CD4-positive, alpha-beta T cell treated with Interleukin-15 for 4 hours (primary cell): ENCODE results near the gene RANGRF.

ENCODE experiments used
- DNase-seq: peaks from one replicate; pipeline ENCODE4 v3.0.0-alpha.2; 2020; ENCODE audit warnings: low spot score

The RANGRF gene

DNA sequence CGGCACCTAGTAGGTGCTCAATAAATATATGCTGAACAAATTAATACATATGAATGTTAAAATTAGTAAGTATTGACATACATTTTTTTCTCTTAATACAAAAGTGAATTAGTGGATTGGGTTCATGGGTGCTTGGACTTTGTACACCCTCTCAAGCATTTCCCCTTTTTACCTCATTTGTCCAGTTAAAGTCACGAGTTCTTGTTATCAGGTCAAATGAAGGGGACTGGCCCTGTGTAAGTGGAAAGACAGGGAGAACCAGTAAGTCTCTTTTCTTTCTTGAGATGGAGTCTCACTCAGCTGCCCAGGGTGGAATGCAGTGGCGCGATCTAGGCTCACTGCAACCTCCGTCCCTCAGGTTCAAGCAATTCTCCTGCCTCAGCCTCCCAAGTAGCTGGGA, 13.7 kb upstream of the RANGRF start:
- DNase-seq, result no peak

DNA sequence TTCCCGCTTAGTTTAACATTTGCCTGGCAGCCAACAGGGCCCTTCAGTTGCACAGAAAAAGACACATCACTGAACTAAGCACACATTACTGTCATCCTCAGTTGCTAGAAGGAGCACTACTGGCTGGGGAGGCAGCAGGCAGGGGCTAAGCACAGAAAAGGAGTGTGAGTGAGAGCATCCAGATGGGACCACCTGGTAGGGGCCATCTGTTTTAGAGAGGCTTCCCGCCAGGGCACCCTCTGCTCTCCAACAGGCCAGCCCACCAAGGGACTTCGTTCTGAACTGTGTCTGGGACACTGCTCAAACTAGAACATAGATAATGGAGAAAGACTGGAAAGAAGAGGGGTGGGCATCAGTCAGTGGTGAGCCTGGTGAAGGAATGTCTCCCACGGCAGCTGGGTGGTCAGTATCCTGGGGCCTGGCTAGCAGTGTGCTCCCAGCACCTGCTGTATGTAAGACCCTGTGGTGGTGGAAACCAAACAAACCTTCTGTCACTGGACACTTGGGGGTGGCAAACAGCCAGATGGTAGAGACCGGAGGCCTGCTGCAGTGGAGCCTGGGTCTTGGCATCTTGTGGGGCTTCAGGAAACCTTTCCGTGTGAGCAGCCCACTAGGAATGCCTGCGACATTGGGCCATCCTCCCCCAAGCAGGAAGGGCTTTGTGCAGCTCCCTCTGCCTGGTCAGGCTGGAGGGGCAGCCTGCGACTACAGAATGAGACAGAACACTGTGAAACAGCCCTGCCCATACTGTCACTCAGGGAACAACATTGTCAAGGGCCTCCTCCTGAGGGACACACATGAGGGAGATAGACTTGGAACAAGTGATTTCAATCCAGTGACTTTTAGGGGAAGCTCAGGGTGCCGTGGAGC, 12.8 kb upstream of the RANGRF start:
- no peak for DNase-seq

GRCh38 chr17:8277317-8277716, 11.2 kb upstream of the RANGRF start:
- DNase-seq, result no peak

GRCh38 chr17:8282345-8282744, 6.1 kb upstream of the RANGRF start:
- DNase-seq, result no peak

DNA sequence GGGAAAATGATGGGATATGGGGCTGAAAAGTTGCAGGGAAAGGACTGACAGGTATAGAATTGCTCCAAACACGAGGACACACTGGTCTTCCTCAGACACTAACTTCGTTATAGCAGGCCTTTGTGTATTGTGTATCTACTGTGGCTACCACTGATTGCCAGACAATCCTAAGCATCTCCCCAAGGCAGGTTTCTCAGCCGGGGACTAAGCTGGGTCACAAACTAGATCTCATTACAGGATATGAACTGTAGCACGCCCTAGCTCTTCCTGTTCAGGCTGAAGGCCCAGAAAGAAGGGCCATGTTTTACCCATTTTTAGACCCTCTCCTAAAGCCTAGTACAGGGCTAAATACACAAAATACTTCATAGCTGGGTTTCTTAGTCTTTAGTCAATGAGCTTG, 5.1 kb upstream of the RANGRF start:
- DNase-seq, result no peak

DNA sequence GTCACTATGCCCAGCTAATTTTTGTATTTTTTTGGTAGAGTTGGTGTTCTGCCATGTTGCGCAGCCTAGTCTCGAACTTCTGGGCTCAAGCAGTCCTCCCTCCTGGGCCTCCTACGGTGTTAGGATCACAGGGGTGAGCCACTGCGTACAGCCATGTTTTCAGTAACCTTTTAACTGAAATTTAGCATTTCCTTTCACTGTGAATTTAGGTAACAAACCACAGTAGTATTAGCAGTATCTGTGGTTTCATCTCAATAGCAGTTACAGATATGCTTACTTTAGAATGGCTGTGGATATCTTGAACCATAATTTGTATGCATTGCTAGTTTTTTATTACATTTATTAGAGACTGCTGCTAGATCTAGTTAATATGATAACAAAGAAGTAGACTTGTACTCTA, 4.3 kb upstream of the RANGRF start:
- no peak for DNase-seq

DNA sequence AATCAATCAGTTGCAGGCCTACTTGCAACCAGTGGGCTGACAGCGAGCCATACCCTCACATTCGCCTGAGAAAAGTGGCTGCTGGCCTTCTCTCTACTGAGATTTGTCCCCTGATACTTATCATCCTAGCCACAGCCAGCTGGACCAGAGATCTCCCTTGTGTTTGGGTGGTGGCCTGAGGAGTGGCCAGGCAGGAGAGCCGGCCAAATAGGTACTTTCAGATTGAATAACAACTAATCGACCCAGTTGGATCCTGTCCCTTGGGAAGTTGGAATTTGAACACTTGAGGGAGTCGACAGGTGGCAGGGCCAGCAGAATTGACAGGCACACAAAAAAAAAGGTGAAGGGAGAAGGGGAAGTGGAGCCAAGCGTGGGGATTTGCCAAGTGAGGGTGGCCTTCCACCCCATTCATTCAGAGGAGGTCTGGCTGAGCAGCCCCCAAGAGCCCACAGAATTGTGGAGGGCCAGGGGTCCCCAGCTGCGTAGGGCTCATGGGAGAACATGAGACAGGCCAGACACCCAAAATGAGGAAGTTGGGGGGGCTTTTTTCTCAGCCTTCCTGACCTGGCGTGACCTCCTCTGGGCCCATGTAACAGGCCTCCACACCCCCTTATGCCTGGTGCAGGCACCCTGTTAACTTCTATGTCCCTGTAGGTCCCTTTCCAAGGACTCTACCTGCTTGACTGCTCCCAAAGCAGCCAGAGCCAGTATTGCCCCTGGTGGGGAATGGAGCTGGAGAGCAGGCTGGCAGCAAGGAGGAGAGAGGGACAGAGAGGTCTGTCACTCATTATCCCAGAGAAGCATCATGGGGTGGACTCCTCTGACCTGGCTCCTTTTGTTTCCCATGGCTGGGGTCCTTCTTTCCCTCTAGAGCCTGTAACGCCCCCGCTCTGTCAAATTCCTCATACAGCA, 2.9 kb upstream of the RANGRF start:
- DNase-seq, result no peak

- no peak for DNase-seq
Measured at GRCh38 chr17:8287651-8288335, 677 bp upstream of the RANGRF start.

- DNase-seq, result peak; percentile 56
Measured at GRCh38 chr17:8289103-8289397, 580 bp downstream of the RANGRF start.

- no peak for DNase-seq
Measured at GRCh38 chr17:8290043-8290442, 1.6 kb downstream of the RANGRF start.

GRCh38 chr17:8292639-8293395, 4.3 kb downstream of the RANGRF start:
- DNase-seq, result no peak

DNA sequence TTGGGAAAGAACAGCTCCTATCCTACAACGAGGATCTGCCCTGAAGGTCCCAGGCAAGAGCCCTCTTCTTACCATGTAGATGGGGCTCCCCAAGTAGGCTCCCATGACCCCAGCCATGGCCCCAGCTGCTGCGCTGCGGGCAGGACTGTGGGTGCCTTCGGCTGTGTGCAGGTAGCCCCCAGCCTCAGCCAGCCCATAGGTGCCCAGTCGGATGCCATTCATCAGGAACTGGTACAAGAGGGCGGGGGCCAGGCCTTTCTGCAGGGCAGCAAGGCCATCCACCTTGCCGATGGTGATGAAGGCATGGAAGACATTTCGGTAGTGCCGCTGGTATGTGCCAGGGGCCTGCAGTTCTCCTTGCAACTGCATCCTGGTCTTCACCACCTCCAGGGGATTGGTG, 5.9 kb downstream of the RANGRF start:
- no peak for DNase-seq

DNA sequence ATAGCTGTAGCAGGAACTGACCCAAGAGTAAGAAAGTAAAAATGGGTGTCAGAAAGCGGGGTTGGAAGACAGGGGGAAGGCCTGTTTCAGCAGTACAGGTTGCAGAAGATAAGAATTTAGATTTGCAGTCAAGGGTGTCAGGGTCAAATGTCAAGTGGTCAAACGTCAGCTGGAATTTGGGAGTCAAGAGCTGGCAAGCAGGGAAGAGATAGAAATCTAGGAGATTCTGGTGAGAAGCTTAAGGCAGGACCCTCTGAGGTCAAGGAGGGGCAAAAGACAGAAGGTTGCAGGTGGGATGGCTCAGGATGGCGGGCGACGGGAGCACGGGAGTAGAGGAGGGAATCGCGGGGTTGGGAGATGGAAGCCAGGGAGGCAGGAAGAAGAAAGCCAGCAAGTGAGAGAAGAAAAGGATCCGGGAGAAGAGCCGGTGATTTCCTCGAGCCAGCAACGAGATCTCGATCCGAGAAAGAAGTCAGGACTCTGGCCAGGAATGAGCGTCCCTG, 6.4 kb downstream of the RANGRF start:
- no peak for DNase-seq

DNA sequence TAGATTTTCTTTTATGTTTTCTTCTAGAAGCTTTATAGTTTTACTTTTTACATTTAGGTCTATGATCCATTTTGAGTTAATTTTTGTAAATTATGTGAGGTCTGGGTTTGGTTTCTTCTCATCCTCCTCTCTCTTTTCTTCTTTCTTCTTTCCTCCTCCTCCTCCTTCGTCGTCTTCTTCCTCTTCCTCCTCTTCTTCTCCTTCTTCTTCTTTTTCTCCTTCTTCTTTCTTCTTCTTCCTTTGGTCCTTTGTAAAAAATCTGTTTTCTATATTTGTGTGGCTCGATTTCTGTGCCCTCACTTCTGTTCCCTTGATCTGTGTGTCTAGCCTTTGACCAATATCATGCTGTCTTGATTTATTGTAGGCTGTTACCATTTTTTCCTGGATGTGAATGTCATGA, 11.8 kb downstream of the RANGRF start:
- DNase-seq, result no peak

DNA sequence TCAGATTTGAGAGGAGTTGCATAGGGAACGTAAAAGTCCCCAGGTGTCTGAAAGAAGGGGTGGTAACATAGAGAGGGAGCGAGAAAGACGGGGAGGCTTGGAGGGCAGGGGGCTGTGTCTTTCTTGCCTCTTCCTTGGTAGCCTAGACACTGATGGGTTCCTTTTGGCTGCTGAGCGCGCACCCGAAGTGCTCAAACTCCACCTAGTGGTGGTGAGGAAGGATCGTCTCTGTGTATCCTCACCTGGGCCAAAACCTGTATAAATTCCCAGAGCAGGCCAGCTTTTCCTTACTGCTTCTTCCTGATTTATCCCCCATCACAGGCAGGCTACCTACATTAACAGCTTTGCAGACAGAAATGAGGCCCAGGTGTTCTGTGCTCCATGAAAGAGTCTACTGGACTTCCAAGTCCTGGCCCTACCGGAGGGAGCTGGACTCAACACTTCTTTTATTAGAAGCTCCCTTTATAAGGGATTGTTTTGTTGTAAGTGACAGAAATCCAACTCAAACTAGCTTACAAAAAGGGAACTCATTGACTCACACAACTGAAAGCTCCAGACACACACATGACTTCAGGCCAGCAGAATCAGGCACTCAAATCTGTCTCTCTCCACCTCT, 12.3 kb downstream of the RANGRF start:
- DNase-seq, result peak; percentile 75

DNA sequence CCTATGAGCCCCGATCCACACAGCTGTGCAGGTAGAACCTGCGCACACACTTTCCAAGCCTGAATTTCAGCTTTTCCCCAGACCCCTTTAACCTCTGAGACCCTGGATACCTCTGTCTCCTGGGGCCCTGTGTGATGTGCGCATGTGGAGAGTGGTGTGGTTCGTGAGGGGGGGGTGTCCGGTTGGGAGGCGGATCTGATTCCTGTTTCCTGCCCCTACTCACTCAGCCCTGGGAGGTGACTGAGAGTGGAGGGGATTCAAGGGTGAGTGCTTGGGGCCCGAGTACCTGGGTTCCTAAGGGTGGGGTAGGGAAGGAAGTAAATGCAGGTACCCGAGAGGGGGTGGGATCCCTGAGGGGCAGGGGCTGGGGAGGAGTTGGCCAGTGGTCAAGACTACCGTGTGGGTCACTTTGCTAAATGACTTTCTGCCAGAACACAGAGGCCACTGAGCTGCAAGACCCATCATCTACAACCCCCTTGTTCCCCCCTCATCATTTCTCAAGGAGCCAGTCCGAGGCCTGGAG, 22.2 kb downstream of the RANGRF start:
- DNase-seq, result no peak

DNA sequence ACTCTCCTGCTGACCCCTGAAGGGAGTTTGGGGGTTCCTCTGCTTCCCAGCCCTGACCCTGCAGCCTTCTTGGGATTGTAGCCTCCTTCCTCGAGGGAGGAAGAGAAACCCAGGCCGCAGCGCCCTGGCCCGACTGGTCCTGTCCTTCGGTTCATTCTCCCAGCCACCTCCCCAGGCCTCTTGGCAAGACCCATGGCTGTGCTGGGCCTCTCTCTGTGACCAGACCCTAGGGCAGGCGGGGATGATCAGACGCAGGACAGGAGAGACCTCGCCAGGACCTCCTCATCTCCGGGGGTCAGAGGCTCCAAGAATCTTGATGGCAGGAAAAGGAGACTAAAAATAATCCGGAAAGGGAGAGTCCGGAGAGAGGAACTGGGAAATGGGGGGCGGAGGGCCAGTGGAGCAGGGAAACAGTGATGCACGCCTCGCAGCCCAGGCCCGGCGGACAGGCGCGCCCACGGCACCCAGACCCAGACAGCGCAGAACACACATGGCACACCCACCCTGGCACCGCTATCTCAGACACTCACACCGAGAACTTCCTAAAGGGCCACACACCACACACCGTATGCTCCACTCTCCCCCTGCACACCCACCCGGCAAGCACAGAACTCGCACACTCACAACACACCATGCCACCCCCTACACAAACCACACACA, 22.8 kb downstream of the RANGRF start:
- no peak for DNase-seq

- DNase-seq, result no peak
Measured at GRCh38 chr17:8312251-8312650, 23.8 kb downstream of the RANGRF start.

- DNase-seq, result no peak
Measured at GRCh38 chr17:8312726-8313600, 24.5 kb downstream of the RANGRF start.
